Fibroblast of skin of right biceps (primary cell): ENCODE results near the gene EML6.
A peak's percentile ranks its signal among the peaks of the same experiment; 100 is the strongest.

Experiments used
- DNase-seq: peaks from one replicate; pipeline ENCODE4 v3.0.0-alpha.2; 2013

EML6 gene

DNA sequence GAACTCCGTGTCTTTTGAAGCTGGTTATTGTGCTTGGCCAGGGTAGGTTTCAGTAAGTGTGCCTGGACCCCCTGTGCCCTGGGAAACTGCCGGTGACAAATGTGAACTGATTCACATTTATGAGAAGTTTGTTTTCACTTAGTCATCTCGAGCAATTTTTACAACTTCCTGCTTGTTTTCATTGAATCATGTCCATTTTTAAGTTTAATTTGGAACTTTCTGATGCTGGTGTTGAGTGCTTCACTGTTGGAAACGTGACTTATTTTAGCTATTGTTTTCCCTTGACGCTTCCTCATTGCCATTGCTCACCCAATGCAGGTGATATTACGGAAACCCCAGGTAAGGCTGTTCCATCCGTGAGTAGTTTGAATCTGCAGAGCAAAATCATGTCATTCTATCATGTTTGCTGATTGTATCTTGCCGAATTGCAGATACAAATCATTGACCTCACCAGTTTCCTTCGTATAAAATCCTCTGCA lies 229.6 kb downstream of the EML6 start:
- DNase-seq: peak; percentile 53

DNA sequence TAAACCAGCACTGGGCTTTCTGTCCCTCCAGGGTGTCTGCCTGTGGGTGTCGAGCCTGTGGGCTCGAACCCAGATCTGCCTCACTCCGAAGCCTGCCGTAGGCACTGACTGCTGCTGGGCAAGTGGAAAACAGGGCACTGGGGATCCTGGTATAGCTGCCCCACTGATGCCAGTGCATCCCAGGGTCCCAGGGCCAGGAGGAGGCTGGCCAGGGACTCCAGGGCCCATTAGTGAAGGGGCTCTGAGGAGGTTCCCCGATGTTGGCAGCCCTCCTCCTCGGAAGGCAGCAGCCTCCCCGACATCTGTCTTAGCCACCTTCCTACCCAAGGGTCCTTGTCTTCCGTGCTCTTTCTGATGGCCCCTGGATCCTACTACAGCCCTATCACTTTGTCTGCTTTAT lies 230.7 kb downstream of the EML6 start:
- DNase-seq: no peak

DNA sequence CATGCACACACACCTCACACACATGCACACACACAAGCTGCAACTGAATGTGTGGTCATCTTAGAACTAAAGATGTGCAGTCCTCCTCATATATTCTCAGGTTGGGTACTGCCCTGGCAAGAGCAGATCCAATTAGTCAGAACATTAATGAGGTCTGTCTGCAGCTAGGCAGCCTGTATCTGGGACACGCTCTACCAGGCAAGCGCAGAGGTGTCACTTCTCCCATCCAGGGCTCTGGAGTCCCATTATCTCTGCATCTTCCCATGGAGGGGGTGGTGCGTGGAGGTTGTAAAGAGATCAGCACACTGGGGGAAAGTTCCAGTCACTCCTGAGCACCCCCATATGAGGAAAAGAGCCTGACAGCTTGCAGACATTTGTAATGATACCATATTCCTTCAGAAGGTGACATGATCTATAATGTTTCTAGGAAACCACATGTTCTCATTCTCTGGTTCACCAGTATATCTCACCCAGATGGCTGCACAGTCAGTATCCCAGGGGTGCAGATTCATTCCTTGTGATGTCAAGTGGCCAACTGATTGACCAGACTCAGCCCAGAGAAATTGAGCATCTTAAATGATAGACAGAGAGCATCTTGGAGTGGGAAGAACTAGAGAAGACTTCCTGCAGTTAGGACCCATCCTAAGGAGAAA lies 231.4 kb downstream of the EML6 start:
- DNase-seq: no peak

DNA sequence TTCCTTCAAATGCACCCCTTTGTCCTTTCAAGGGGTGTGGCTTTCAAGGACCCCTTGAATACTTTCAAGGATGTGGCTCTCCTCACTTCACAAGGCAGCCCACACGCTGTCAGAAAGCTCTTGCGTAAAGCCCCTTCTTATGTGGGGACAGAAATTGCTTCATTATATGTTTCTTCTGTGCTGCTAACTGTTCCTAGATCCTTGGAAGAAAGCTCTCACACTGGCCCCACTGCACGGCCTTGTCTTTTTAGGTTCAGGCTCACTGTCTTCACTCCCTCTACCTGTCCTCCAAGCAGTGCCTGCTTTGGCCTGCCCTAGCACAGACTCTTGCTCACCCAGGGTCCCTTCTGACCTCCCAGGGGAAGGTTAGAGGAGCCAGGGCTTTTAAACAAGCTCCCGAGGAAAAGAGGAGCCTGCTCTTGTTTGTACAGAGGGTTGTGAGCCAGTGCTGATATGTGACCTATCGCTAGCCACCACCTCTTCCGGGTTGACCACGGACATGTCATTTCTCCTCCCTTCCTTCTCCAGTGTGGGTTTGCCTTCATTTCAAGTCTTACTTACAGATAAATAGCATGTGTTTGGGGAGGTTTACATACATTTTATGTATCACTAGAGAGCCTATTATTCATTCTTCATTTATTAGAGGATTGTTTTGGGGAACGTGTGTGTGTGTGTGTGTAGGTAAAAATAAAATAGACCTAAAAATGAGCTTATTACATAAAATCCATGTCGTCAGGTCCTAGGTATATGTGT lies 232.1 kb downstream of the EML6 start:
- DNase-seq: no peak

DNA sequence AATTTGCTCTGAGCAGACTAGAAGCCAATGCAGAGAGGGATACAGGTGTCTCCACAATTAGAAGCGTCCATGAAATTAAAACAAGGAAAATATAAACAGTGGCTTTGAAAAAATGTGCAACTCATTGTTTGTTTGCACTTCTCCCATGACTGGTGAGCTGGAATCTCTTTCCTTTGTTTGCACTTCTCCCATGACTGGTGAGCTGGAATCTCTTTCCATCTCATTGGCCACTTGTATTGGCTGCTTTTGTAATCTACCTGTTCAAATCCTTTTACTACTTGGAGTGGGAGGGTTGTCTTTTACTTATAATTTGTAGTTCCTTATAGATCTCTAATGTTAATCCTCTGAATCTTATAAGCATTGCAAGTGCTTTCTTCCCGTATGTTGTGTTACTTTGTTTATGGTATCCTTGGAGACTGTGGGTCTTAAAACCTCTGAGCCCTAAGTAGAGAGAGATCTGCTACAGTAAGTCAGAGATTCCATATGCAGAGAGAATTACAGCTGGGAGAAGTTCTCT lies 232.7 kb downstream of the EML6 start:
- DNase-seq: no peak

DNA sequence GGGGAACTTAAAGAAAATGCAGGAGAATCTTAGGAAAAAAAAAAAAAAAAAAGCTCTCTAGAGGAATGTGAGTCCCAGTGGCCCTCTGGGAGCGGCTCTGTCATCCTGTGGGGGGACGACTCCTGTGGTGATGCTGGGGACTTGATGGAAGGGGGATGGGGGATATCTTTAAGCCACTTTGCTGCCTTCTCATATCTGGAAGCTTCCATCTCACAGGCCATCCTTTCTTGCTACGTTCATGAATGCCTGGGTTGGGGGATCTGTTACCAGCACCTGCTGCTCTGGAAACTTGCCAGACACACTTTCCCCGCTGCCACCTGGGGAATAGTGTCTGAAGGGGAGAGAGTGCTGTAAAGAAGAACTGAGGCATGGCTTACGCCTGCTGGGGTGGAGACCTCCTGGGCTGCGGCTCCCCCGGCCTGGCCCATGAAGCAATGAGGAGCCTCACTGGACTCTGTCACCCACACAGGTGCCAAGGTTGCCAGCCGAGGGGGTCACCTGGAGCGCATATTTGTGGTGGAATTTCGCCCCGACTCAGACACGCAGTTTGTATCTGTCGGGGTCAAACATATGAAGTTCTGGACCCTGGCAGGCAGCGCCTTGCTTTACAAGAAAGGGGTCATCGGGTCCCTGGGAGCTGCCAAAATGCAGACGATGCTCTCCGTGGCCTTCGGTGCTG lies 234.0 kb downstream of the EML6 start:
- no peak for DNase-seq

DNA sequence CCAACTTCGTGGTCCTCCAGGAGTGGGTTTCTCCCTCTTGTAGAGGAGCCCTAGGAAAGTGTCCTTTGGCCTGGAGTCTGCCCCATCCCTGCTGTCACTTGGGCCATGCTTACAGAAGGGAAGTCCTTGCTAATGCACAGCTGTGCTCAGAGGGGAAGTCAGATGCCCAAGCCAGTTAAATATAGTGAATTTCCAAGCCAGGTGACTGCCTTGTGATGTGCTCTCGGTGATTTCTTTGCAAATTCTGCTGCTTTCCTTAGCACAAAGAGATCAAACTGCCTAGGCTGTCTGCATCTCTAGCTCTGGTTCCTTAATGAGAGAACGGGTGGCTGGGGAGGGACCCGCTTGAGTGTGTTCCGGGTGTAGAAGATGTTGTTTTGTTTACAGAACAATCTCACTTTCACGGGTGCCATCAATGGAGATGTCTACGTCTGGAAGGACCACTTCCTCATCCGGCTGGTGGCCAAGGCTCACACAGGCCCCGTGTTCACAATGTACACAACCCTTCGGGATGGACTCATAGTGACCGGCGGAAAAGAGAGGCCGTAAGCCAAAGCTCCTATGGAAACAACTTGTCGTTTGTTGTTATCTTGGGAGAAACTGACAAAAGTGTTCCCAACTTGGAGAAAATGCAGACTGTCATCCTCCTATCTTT lies 235.4 kb downstream of the EML6 start:
- DNase-seq: no peak

DNA sequence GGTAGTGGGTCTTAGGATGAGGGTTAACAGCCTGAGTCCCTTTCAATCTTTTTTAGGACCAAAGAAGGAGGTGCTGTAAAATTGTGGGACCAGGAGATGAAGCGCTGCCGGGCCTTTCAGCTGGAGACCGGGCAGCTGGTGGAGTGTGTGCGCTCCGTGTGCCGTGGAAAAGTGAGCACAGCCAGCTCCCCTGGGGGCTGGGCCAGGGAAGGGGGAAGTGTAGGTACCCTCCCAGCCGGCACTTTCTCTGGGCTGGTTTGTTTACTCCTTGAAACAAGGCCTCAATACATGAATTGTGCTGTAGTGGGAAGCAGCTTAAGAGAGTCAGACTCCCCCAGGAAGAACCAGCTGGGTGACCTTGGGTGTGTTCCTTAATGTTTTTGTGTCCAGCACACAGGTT lies 236.7 kb downstream of the EML6 start:
- no peak for DNase-seq

DNA sequence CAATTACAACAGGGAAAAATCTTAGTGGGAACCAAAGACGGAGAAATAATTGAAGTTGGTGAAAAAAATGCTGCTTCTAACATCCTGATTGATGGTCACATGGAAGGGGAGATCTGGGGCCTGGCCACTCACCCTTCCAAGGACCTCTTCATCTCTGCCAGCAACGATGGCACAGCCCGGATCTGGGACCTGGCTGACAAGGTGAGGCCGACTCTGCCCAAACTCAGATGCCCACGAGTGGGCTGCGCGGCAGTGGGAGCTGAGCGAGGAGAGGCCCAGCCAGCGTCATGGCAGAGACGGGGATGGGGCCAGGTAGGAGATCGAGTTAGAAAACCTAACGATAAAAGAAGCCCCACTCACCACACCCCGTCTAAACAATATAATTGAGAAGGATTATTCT lies 239.0 kb downstream of the EML6 start:
- DNase-seq: no peak

DNA sequence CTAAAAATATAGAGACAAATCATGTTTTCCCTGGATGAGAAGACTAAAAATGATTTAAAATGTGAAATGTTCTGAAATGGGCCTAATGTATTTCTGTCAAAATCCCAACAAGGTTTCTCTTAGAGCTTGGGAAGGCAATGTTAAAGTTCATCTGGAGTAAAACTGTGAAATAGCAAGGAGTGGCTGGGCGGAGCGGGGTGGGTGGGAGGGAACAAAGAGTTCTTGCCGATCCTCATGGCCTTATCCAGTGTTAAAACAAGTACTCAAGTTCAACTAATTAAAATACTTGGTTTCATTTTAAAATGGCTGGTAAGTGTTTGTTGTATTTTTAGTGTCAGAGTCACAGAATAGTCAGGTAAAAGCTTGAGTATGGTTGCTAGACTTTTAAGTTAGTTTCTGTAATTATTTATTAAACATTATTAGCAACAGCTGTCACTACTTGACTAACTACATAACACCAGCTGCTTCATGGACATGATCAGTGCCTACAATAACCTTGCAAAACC lies 239.5 kb downstream of the EML6 start:
- DNase-seq: no peak

DNA sequence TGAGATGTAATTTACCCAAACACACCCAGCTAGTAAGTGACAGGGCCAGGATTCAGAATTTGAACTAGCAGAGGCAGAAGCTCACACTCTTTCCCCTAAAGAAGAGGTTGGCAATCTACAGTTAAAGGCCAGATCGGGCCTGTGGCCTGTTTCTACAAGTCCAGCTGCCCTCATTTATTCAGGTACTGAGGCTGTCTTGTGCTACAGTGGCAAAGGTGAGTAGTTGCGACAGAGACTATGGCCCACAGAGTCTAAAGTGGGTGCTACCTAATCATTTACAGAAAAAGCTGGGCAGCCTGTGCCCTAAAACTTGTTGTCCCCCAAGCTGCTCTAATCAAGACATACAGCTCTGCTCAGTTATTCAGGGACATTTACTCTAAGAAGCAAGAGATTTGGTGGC lies 240.0 kb downstream of the EML6 start:
- DNase-seq: no peak

DNA sequence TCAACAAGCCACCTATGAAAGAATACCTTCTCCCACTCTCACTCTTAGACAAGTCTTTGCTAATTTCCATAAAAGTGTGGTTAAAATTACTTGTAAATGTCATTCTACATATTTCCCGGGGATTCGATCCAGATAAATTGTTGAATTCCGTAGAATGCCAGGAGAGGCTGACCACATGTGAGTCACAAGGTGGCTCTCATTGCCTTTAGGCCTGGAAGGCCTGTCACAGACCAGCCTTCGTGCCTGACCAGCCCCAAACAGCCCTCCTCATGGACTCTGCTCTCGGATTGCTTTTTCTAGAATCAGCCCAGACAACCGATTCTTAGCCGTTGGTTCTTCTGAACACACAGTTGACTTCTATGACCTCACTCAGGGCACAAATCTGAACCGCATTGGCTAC lies 240.8 kb downstream of the EML6 start:
- peak; percentile 40 for DNase-seq

DNA sequence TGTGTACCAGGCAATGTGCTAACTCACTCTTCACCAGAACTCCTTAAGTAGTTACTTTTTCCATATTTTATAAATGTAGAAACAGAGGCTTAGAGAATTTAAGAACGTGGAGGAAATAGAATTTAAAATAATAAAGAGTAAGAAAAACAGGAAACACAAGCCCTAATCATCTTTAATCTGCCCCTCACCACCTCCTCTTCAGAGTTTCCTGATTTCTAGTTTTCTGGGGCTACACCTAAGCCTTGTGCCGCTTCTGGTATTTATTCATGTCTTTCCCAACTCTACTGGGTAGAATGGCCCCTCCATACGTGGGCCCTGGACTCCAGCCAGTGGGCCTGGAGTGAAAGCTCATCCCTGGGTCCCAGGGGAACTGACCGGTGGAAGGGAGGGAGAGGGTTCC lies 241.4 kb downstream of the EML6 start:
- no peak for DNase-seq

DNA sequence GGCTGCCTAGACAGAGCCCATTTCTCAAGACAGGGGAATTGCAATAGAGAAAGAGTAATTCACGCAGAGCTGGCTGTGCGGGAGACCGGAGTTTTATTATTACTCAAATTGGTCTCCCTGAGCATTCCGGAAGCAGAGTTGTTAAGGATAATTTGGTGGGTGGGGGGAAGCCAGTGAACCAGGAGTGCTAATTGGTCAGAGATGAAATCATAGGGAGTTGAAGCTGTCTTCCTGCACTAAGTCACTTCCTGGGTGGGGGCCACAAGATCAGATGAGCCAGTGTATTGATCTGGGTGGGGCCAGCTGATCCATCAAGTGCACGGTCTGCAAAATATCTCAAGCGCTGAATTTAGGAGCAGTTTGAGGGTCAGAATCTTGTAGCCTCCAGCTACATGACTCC lies 242.0 kb downstream of the EML6 start:
- no peak for DNase-seq

DNA sequence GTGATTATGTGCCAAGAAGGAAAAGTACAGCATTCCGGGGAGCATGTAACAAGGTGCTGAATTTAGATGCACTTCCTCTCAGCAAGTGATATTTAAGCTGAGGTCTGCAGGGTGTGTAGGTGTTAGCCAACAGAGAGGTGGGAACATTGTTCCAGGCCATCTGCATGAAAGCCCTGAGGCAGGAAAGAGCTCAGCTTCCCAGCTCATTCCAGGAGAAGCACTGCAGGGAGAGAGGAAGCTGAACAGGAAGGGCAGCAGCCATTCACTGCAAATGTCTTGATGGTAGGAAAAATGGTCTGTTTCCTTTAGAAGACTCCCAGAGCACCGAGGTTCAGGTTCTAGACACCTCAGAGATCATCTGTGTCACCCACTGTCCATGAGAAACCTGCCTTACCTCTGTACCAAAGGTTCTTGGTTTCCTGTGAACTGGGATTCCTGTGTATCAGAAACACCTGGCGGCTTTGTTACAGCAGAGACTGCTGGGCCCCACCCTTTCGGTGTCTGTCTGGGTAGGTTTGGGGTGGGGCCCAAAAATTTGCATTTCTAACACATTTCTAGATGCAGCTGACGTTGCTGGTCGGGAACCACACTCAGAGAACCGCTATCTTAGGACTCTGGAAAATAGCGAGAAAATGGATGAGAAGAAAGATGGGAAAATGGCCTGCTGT lies 242.8 kb downstream of the EML6 start:
- no peak for DNase-seq

DNA sequence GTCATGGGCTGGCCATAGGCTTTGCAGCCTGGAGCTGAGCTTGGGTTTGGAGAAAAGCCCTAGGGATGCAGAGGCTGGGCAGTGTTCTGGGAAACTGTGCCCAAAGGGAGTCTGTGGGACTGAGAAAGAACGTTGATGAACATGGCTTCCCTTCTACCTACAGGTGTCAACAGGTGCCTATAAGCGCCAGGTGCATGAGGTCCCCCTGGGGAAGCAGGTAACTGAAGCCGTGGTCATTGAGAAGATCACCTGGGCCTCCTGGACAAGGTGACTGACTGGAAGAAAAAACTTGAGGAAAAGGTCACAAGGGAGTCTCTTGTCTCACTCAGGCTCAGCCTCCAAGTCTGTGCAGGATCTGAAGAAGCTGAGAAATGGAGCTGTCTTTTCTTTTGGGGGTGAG lies 243.4 kb downstream of the EML6 start:
- no peak for DNase-seq

DNA sequence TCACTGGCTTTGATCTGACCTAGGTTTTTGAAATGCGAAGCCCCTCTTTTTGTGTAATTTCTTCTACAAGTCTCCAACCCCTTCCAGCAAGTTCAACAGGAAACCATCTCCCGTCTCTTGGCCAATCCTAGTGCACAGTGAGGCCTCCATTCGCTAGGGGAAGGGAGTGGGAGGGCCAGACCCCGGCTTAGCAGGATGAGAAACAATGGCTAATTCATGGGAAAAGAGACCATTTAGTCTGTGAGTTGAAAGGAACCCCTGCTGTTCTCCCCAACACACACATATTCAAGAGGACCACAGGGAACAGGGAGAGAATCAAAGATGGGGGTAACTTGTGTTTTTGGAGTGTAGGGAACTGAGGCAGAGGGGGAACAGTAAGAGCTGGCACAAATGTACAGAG lies 243.8 kb downstream of the EML6 start:
- DNase-seq: no peak

DNA sequence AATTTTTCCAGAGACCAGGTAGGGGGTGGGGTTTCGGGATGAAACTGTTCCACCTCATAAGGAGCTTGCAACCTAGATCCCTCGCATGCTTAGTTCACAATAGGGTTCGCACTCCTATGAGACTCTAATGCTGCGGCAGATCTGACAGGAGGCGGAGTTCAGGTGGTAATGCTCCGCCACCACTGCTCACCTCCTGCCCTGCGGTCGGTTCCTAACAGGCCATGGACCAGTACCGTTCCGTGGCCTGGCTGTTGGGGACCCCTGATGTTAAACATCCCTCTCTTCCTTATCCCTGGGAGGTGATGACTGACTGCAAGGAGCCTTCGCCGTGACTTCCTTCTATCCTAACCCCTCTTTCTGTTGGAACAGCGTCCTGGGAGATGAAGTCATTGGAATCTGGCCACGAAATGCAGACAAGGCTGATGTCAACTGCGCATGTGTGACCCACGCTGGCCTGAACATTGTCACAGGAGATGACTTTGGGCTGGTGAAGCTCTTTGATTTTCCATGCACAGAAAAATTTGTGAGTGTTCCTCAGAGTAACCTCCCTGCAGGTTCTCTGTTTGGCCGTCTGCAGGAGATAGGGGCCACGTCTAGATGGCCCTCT lies 244.4 kb downstream of the EML6 start:
- no peak for DNase-seq

DNA sequence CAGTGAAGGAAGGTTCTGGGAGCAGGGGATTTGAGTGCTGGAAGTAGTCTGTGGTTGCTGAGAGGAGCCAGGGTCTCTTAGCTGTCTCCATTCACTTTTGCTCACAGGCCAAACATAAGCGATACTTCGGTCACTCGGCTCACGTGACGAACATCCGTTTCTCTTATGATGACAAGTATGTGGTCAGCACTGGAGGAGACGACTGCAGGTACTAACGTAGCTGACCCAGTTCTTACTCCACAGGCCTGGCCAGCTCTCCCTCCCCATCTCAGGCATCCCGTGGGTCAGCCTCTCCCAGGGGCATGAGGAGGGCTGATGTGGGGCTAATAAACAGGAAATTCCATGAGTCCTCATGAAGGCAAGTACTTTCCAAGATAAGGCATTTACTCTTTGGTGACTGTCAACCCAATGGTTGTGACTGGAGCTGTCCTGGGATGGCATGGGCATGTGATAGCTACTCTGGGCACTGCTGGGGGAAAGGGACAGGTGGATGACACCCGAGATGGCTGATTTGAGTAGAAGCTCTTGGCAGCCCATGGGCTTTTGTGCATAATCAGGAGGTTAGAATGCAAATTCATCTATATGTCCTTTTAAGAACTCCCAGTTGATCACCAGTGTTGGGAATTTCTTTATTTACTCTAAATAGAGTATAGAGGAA lies 245.2 kb downstream of the EML6 start:
- no peak for DNase-seq

DNA sequence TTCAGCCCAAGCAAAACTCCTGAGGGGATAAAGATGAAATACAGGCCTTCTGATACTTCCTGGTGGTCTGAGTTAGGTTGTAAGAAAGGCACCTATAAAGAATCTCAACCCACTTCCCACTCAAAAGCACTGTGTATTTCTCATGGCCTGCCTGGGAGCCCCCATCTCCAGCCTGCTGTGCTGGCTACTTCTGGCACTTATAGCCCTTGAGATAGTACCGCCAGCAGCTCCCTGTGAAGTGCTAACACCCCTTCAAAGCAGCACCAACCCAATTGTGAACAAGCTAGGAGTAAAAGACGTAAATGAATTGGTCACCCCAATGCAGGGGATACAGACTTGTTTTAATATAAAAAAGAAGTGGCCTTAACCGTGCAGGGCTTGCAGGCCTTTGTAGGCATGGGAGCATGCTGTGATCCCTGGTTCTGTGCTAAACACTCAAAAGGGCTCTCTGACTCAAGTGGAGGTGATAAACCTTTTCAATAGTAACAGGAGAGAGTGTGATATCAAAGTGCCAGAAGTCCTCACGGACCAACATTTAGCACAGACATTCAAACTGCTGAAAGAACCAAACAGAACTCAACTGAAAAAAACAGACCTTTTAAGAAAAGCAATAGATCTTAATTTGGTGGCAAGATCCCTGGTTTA lies 246.0 kb downstream of the EML6 start:
- DNase-seq: no peak

DNA sequence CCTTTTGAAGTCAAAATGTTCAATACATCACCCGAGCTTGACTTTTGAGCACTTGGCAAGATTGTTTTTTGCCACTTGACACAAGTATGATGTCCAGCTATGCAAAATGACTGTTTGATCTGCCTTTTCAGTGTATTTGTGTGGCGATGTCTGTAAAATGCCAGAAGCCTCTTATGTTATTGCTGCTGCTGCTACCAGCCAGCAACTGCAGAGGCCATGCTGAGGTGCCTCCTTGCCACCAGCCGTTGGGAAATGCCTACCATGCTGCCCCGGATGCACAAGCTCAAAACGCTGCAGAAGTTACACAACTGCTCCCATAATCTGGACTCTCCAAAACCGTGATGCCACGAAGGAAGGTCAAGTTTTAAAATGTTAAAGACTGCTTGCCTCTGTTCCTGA lies 246.5 kb downstream of the EML6 start:
- DNase-seq: no peak
